HL-60 (cell line): ENCODE data around the gene SCFD1.

Experiments
- POLR2AphosphoS5 ChIP-seq: IDR thresholded peaks from 2 replicates; pipeline ENCODE4 v1.6.1; 2012; ENCODE audit warnings: low read depth
- TF ChIP-seq, protein P1 (sequence below): IDR thresholded peaks from one replicate; pipeline ENCODE4 v1.5.1; 2011; ENCODE audit warnings: low read length, control low read depth, inconsistent platforms; ENCODE audit not compliant: insufficient read depth
- TF ChIP-seq, protein P2 (sequence below): IDR thresholded peaks from 2 replicates; pipeline ENCODE4 v1.6.1; 2012; ENCODE audit warnings: low read depth; ENCODE audit not compliant: insufficient replicate concordance

DNA sequence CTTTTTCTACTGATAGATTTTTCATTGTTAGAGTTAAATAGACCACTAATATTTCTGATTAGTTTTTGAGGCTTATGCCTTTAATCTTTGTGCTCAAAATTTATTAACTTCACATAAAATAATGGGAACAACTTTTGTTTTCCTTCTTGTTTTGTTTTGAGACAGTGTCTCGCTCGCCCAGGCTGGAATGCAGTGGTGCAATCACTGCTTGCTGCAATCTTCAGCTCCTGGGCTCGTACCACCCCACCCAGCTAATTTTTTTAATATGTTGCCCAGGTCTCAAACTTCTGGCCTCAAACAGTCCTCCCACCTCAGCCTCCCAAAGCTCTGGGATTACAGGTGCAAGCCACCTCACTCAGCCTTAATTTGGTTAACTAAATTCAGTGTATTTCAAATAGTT is 16.8 kb downstream of the SCFD1 start:
- TF ChIP-seq, protein P1, sequence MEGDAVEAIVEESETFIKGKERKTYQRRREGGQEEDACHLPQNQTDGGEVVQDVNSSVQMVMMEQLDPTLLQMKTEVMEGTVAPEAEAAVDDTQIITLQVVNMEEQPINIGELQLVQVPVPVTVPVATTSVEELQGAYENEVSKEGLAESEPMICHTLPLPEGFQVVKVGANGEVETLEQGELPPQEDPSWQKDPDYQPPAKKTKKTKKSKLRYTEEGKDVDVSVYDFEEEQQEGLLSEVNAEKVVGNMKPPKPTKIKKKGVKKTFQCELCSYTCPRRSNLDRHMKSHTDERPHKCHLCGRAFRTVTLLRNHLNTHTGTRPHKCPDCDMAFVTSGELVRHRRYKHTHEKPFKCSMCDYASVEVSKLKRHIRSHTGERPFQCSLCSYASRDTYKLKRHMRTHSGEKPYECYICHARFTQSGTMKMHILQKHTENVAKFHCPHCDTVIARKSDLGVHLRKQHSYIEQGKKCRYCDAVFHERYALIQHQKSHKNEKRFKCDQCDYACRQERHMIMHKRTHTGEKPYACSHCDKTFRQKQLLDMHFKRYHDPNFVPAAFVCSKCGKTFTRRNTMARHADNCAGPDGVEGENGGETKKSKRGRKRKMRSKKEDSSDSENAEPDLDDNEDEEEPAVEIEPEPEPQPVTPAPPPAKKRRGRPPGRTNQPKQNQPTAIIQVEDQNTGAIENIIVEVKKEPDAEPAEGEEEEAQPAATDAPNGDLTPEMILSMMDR = no peak
- TF ChIP-seq POLR2AphosphoS5 = no peak
- TF ChIP-seq, protein P2, sequence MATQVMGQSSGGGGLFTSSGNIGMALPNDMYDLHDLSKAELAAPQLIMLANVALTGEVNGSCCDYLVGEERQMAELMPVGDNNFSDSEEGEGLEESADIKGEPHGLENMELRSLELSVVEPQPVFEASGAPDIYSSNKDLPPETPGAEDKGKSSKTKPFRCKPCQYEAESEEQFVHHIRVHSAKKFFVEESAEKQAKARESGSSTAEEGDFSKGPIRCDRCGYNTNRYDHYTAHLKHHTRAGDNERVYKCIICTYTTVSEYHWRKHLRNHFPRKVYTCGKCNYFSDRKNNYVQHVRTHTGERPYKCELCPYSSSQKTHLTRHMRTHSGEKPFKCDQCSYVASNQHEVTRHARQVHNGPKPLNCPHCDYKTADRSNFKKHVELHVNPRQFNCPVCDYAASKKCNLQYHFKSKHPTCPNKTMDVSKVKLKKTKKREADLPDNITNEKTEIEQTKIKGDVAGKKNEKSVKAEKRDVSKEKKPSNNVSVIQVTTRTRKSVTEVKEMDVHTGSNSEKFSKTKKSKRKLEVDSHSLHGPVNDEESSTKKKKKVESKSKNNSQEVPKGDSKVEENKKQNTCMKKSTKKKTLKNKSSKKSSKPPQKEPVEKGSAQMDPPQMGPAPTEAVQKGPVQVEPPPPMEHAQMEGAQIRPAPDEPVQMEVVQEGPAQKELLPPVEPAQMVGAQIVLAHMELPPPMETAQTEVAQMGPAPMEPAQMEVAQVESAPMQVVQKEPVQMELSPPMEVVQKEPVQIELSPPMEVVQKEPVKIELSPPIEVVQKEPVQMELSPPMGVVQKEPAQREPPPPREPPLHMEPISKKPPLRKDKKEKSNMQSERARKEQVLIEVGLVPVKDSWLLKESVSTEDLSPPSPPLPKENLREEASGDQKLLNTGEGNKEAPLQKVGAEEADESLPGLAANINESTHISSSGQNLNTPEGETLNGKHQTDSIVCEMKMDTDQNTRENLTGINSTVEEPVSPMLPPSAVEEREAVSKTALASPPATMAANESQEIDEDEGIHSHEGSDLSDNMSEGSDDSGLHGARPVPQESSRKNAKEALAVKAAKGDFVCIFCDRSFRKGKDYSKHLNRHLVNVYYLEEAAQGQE = no peak
